Stimulated activated CD4-positive, alpha-beta T cell treated with anti-CD3 and anti-CD28 coated beads, Interleukin-15, amount 100 ng/mL, for 1 hour (primary cell): ENCODE data around the gene USP25.

Experiments
- DNase-seq, 2 donors: peaks; one replicate each; pipeline ENCODE4 v3.0.0-alpha.2; 2020; ENCODE audit warnings: low read depth in 1 of 2, low spot score in 1 of 2

Gene USP25

DNA sequence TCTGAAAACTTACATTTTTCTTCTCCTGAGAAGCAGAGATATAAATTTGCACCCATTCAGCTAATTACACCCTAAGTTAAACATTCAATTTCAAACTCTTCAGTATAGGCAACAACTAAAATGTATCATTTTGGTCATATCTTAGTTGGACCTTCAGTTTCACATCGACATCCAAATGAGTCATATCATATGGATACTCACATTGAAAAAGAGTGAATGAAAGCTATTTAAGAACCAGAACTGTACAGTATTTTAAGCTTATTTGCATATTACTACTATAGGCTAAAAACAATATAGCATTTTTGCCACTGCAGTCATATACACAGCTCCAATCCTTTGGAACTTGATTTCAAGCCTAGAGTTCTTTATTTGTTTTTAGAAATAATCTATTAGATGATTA lies 33.6 kb downstream of the USP25 start:
- no peak for DNase-seq

GRCh38 chr21:15764878-15765277 lies 35.1 kb downstream of the USP25 start:
- DNase-seq, result no peak

DNA sequence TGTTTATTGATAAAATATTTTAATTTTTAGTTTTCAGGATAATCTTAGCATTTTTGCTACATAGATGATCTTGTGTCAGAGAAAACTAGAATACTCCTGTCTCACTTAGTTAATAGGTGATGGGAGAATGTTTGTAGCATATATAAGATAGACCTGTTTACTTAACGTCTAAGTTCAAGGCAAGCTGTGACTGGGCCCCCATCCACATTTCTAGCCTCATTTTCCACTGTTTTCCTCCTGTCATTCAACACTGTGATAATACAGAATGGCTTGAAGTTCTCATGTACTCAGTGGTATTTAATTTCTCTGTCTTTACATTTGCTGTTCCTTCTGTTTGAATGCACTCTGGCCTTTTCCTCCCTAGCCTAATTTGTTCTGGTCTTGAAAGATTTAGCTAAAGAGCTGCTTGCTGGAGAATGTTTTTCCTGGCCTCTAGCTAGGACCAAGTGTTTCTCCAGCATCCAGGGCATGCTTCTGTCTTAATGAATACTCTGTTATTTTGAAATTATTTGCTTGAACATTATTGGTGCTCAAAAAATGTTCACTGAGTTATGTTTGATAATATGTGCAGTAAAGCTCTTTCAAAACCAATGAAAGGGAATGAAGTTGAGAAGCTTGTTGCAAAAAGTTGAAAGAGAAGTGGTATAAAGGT lies 37.3 kb downstream of the USP25 start:
- DNase-seq, result no peak

GRCh38 chr21:15768045-15768601 lies 38.3 kb downstream of the USP25 start:
- no peak for DNase-seq

- DNase-seq, result no peak
Observed at GRCh38 chr21:15768853-15769252, 39.1 kb downstream of the USP25 start.

DNA sequence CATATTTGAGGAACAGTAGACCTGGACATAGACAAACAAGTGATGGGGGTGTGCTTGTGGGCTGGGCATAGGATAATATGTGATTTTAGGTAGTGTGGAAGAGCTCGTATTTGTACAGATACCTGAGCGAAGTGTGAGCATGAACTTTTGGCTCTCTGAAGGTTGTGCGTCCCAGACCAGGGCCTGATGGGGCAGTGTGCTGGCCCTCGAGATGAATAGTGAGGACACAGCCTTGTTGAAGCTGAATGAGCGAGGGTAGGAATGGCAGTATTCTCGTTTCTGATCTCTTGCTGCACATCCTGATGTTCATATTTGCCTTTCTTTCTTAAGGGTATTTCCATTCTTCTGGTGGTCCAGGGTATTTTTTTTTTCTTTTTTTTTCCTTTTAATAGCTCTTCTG lies 41.5 kb downstream of the USP25 start:
- no peak for DNase-seq

GRCh38 chr21:15772654-15773053 lies 42.9 kb downstream of the USP25 start:
- DNase-seq, result no peak

GRCh38 chr21:15774590-15774989 lies 44.8 kb downstream of the USP25 start:
- DNase-seq, result no peak

GRCh38 chr21:15775291-15775690 lies 45.5 kb downstream of the USP25 start:
- DNase-seq, result no peak

DNA sequence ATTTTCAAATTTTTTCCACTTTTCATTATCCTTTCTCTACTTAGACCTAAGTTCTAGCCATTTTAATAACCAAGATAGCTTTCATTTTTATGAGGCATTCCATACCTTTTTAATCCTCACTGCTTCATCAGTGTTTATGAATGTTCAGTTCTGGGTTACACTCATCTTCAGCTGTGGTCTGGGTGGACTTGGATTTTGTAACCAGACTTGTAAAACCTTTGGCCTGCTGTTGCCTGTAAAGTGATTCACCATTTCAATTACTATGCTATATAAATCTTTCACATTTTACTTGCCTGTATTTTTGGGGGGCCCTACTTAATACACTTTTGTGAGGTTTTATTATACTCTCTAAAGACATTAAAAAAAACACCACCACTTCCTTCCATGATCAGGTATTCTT lies 46.2 kb downstream of the USP25 start:
- DNase-seq, result no peak

- DNase-seq, result no peak
Observed at GRCh38 chr21:15776818-15777217, 47.0 kb downstream of the USP25 start.

DNA sequence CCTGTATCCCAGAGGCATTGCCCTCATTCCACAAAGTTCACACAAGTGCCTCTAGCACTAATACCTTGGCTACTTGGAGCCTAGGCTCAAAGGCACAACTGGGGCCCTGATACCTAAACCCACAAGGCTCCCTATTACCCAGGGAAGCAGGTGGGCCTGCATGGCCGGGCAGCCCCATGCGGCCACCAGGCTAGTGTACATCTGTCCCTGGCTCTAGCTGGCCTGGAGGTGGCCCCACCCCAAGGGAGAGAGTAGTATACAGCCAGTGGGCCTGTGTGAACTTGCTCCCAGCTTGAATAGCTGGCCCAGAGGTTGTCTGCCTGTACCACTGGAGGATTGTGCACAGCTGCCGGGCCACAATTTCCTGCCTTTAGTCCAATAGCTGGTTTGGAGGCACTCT lies 52.2 kb downstream of the USP25 start:
- no peak for DNase-seq

GRCh38 chr21:15788847-15789523 lies 59.2 kb downstream of the USP25 start:
- DNase-seq, result no peak

GRCh38 chr21:15793109-15793508 lies 63.3 kb downstream of the USP25 start:
- DNase-seq, result no peak

DNA sequence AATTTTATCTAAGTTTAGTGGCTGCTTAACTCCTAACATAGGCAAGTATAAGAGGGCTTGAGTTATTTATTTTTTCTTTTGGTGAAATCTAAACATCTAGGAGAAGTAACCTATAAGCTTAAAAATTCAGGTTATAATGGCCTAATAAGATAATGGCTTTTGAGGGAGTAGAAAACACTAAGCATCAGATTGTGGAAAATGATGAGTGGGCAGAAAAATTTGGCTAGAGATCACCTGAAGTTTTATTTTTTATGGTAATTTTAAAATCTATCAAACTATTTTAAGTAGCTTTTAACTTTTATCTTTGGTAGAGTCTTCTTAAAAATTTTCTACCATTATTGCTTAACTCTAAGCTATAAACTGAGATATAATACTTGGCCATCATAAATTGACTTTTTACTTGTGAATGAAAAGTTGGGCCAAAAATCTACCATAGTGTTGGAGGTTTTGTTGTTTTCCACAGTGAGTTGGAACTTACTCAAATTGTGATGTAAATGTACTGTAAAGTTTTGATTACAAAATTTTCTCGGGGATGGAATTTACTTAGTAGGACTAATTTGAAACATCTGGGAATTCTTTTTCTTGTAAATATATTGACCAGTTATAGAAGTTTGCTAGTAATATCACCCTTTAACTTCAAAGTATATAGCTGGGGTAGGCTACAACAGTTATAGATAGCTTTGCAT lies 63.9 kb downstream of the USP25 start:
- no peak for DNase-seq

DNA sequence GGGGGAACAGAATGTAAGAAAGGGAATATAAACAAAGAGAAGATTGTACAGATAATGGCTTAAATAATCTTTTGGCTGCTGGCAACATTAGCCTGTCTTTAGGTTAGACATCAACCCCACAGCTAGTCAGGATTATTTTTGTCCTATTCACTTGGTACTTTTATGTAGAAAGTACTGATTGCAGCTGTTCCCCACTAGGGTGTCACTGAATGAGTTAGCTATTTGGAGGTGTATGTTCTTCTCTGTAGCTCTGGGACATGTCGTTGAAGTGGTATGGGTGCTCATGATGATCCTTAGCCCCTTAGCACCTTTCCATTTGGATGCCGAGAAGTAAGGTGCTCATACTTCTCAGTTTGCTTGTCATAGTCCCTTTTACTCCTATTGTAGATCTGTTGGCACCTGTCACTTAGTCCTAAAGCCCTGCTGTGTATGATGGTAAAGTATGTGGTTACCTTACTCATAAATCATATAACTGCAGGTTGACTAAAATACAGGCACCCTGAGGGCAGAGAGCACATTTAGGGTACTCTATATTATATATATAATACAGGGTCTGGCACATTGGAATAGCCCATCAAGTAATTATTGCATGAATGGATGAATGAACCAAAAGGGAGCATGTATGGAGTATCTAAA lies 64.6 kb downstream of the USP25 start:
- DNase-seq, result no peak

DNA sequence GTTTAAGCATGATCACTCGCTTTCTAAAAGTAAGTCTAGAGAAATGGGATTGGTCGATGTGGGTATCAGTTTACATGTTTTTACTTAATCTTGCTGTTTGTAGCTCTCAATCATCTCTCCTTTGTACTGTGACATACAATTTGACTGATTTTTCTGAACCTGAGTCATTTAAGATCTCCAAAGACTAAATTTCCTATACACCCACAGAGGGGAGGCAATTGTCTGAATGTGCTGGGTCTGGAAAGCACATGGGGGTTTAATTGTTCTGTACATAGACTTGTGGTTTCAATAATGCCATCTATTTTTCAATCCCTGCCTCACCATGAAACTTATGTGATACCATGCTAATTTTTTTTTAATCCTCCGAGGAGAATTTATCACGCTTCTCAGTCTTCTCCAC lies 65.8 kb downstream of the USP25 start:
- no peak for DNase-seq

DNA sequence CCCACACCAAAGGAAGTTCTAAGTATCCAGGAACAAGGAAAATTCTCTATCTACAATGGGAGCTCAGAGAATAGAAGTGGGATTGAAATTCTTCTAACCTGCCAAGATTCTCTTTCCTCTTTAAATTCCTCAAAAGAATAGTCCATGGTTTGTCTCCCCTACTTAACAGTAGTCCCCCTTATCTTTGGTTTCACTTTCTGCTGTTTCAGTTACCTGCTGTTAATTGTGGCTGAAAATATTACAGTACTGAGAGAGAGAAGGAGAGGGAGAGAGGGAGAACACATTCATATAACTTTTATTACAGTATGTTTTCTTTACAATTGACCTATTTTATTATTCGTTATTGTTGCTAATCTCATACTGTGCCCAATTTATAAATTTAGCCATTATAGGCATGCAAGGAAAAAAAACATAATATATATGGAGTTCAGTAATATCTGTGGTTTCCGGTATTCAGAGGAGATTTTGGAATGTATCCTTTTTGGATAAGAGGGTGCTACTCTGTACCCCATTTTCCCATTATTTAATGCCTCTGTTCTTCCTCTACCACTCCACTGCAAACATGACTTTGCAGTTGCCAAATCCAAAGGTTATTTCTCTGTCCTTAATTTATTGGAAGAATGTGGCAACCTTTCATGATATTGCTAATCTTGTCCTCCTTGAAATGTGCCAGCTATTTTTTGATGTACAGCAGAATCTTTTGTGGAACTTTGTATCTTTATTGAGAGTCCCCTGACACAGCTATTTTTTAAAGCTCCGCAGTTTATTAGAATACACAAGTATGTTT lies 68.0 kb downstream of the USP25 start:
- DNase-seq, result no peak

DNA sequence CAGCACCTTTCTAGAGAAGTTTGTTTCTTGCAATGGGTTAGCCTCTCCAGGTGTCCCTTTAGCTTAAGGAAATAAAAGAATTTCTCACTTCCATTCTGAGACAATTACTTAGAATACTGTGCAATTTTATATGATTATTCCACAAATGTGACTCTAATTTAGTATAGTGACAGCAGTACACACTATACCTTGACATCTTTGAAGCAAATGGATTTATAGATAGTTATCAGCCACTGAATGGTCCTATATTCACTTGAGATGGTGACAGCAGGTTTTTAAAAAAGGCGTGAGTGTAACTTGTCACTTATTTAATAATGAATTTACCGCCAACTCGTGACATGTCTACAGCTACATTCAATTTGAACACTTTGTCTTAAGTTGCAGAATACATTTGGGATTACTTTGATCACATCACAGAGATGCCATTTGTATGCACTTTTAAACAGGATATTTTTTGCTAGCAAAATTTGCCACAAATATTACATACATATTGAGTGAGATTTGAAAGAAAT lies 71.6 kb downstream of the USP25 start:
- DNase-seq, result no peak

- DNase-seq, result no peak
Observed at GRCh38 chr21:15804247-15805005, 74.6 kb downstream of the USP25 start.
